Epithelial cell of prostate (primary cell): ENCODE measurements around the gene CCDC85B.
A peak's percentile ranks its signal among the peaks of the same experiment; 100 is the strongest.

Source experiments
- DNase-seq: peaks from one replicate; pipeline ENCODE4 v3.0.0-alpha.2; 2011; ENCODE audit warnings: low read depth, low spot score
- H3K27ac ChIP-seq: fragments of 450-650 bp; 2 replicates; pipeline ENCODE4 v1.5.1; 2017; ENCODE audit warnings: mild to moderate bottlenecking

CCDC85B gene

GRCh38 chr11:65867284-65868071 lies 23.0 kb upstream of the CCDC85B start:
- no peak overlapping the region for H3K27ac ChIP-seq
- DNase-seq, result no peak

GRCh38 chr11:65868076-65868667 lies 22.3 kb upstream of the CCDC85B start:
- DNase-seq, result no peak

GRCh38 chr11:65868907-65869306 lies 21.6 kb upstream of the CCDC85B start:
- no peak for DNase-seq
- H3K27ac ChIP-seq, result no peak overlapping the region

More at GRCh38 chr11:65868076-65868667, 22.3 kb upstream of the CCDC85B start:
- H3K27ac ChIP-seq, result no peak overlapping the region

GRCh38 chr11:65869643-65870306 lies 20.7 kb upstream of the CCDC85B start:
- no peak overlapping the region for H3K27ac ChIP-seq
- no peak for DNase-seq

GRCh38 chr11:65870307-65870658 lies 20.2 kb upstream of the CCDC85B start:
- H3K27ac ChIP-seq, result no peak overlapping the region
- DNase-seq, result no peak

GRCh38 chr11:65870706-65871681 lies 19.5 kb upstream of the CCDC85B start:
- H3K27ac ChIP-seq, result no peak overlapping the region
- no peak for DNase-seq

- H3K27ac ChIP-seq, result peak overlapping the region; percentile 35
- DNase-seq, result no peak
These were observed 18.5 kb upstream of the CCDC85B start for GRCh38 chr11:65871811-65872548.

GRCh38 chr11:65872586-65873317 lies 17.7 kb upstream of the CCDC85B start, which contains the start of gene EFEMP2:
Gene EFEMP2, minus strand, starts transcription at chr11:65872800. Its CDS starts 446 bp downstream, at chr11:65872354.
- H3K27ac ChIP-seq, result peak within 1 kb of the TSS; percentile 35
- no peak for DNase-seq

- H3K27ac ChIP-seq, result peak overlapping the region; percentile 35
- DNase-seq, result no peak
These were observed 16.9 kb upstream of the CCDC85B start for GRCh38 chr11:65873318-65874156.

GRCh38 chr11:65879617-65880016 lies 10.9 kb upstream of the CCDC85B start, which contains the start of gene CTSW:
Gene CTSW, plus strand, starts transcription at chr11:65879837. Its CDS starts 18 bp downstream, at chr11:65879855.
- no peak within 1 kb of the TSS for H3K27ac ChIP-seq

GRCh38 chr11:65880027-65880426 lies 10.4 kb upstream of the CCDC85B start:
- no peak for DNase-seq
- H3K27ac ChIP-seq, result no peak overlapping the region

More at GRCh38 chr11:65879617-65880016, 10.9 kb upstream of the CCDC85B start, which contains the start of gene CTSW:
- no peak for DNase-seq

GRCh38 chr11:65880844-65881421 lies 9.5 kb upstream of the CCDC85B start:
- DNase-seq, result no peak
- H3K27ac ChIP-seq, result no peak overlapping the region

GRCh38 chr11:65882120-65883057 lies 8.1 kb upstream of the CCDC85B start:
- DNase-seq, result no peak
- H3K27ac ChIP-seq, result no peak overlapping the region

GRCh38 chr11:65883058-65883761 lies 7.3 kb upstream of the CCDC85B start:
- DNase-seq, result no peak
- H3K27ac ChIP-seq, result no peak overlapping the region

- no peak for DNase-seq
- no peak overlapping the region for H3K27ac ChIP-seq
These were observed 6.4 kb upstream of the CCDC85B start for GRCh38 chr11:65883786-65884715.
